K562 treated with DMSO at 1 percent for 12 hours (cell line): ENCODE measurements around the gene CRIP3. TPM values are rescaled to one million over a fixed set of nuclear protein-coding genes. Genes with fewer than 3 reads are reported as not detected.

ENCODE experiments used
- total RNA-seq: library from RNA; unstranded; fragments of 300-600 nt; gene quantifications from 2 replicates; pipeline ENCODE4 v1.2.3, GENCODE V29; 2022; ENCODE audit not compliant: insufficient read depth

Gene CRIP3, protein sequence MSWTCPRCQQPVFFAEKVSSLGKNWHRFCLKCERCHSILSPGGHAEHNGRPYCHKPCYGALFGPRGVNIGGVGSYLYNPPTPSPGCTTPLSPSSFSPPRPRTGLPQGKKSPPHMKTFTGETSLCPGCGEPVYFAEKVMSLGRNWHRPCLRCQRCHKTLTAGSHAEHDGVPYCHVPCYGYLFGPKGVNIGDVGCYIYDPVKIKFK
- 1.3 TPM in 1 of 2 replicates, not detected in the other for total RNA-seq

DNA sequence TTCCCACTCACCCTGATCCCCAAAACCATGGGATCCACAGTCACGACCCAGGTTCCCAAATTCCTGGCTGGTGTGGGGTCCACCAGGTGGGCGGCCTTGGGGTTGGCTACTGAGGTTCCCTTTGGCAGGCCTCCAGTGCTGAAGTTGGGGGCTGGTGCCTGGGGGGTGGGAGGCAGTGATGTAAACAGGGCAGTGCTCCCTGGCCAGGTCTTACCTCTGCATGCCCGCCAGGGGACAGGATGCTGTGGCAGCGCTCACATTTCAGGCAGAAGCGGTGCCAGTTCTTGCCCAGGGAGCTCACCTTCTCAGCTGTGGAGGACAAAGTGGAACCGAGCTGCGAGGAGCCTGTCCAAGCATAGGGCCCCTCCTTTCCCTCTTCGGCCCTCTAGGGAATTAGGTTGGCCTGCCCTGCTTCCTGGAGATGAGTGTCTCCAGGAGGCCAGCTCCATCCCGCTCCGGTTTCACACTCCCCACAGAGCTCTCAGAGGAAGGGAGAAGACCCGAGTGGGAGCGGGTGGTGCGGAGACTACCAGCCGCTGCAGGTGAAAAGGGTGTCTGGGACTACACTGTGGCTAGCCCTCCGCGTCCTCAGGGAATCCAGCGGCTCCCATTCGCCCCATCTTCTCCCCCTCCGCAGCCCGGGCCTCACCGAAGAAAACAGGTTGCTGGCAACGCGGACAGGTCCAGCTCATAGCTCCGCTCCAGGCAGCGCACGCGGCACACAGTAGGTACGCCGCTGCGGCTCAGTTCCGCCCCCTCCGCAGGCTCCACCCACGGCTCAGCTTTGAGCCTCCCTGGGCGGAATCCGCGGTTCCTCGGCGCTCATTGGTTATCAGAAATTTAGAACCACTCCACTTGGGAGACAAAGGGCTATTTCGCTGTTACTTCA, at the start of gene CRIP3:
TSS of gene CRIP3 (minus strand) at position 726 of the 889 bp plus-strand sequence. CDS start at position 692, 34 bp downstream.

DNA sequence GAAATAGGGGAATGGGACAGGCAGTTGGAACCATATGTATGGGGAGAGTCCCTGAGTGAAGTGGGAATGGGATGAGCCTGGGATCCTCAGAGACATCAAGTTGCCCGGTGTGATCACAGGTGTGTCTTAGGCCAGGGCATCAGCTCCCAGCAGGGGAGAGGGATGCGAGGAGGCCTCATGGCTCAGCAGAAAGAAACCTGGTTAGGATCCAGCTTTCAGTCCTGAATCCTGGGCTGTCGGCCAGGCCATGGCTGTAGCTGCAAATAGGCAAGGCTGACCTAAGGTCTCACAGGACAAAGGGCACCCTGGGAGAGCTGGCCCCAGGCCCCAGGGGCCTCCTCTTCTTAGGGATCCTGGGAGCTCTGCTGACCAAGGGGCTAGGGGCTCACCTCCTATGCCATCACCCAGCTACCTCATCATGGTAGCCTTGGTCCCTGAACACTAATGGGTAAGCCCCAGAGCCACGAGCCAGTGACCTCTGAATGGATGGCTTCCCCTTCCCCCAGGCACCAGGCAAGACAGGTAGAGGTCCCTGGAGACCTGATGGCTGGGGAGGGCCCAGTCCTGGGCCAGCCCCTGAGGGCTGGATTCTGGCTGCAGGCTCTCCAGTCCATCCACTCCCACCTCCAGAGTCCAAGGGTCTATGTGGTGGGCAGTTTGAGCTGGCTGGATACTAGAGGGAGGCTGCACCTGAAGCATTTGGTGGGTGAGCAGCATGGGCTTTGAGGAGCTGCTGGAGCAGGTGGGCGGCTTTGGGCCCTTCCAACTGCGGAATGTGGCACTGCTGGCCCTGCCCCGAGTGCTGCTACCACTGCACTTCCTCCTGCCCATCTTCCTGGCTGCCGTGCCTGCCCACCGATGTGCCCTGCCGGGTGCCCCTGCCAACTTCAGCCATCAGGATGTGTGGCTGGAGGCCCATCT, 10.7 kb downstream of the CRIP3 start, which contains the start of gene SLC22A7:
TSS of gene SLC22A7 (plus strand) at position 617 of the 921 bp plus-strand sequence. CDS start at position 716, 99 bp downstream.

Other genes with a start within 250 kb of the CRIP3 start
- 113 and 127 TPM in 2 replicates for gene MRPL2, start 249.4 kb downstream of the CRIP3 start, total RNA-seq
- 22.5 and 34.5 TPM in 2 replicates for gene KLC4, start 249.2 kb downstream of the CRIP3 start, total RNA-seq
- gene PTK7, start 232.5 kb downstream of the CRIP3 start, total RNA-seq, result 9.1 and 16.9 TPM in 2 replicates
- 23.4 and 33.8 TPM in 2 replicates for gene SRF, start 137.6 kb downstream of the CRIP3 start, total RNA-seq
- gene CUL9, start 126.6 kb downstream of the CRIP3 start, total RNA-seq, result 17.5 and 22.0 TPM in 2 replicates
- 185 and 274 TPM in 2 replicates for gene DNPH1, start 79.3 kb downstream of the CRIP3 start, total RNA-seq
- not detected in 2 replicates for gene TTBK1, start 65.3 kb downstream of the CRIP3 start, total RNA-seq
- not detected in 2 replicates for gene SLC22A7, start 10.6 kb downstream of the CRIP3 start, total RNA-seq
- gene ZNF318, start 60.8 kb upstream of the CRIP3 start, total RNA-seq, result 5.9 and 28.7 TPM in 2 replicates
- gene ABCC10, start 118.7 kb upstream of the CRIP3 start, total RNA-seq, result 12.4 and 39.0 TPM in 2 replicates
- gene DLK2, start 146.7 kb upstream of the CRIP3 start, total RNA-seq, result 1.0 TPM in 2 replicates
- gene TJAP1, start 168.7 kb upstream of the CRIP3 start, total RNA-seq, result 32.2 and 46.2 TPM in 2 replicates
- gene LRRC73, start 201.5 kb upstream of the CRIP3 start, total RNA-seq, result 0.30 and 0.40 TPM in 2 replicates
- 117 and 134 TPM in 2 replicates for gene YIPF3, start 208.1 kb upstream of the CRIP3 start, total RNA-seq
- gene POLR1C, start 208.3 kb upstream of the CRIP3 start, total RNA-seq, result 40.3 and 70.5 TPM in 2 replicates